Measurements from ENCODE around the gene HTT. TPM values are rescaled to one million over a fixed set of nuclear protein-coding genes. Genes with fewer than 3 reads are reported as not detected.

HTT gene
- total and polyA plus RNA-seq, 4 donors: 38.9 to 51.5 (median 40.9) TPM

DNA sequence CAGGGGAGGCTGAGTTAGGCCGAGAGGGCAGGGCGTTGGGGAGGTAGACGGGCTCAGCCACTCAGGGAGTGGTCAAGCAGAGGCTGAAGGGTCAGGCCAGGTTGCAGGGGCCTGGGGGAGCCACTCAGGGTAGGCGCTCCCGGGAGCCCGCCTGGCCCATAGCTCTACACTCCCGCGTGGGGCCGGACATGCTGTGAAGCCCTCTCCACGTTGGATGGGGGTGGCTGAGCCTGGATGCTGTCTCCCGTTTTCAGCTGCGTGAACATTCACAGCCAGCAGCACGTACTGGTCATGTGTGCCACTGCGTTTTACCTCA is 160.5 kb downstream of the HTT start:
- no peak for DNase-seq (ENCODE audit: low read depth in 4 of 6, low spot score in 6 of 6)
- Histone ChIP-seq H3K4me3 (ENCODE audit: low read depth, low read length) (no peak overlapping the region), H3K36me3 (ENCODE audit: control insufficient read depth, insufficient read depth, low read length) (peaks cover 98% of the 10 kb centered on the region), H3K27me3 (ENCODE audit: control insufficient read depth, insufficient read depth, low read length) (no peaks in the 10 kb centered on the region), H3K27ac (ENCODE audit: low read depth, low read length) (no peak overlapping the region), H3K4me1 (ENCODE audit: control insufficient read depth, insufficient read depth, low read length) (peaks cover 5% of the 10 kb centered on the region), H3K9me3 (ENCODE audit: control insufficient read depth, insufficient read depth, low read length) (no peaks in the 10 kb centered on the region)
- 97% methylated on average over 14 of the region's 14 CpGs for WGBS (ENCODE audit: insufficient coverage)

DNA sequence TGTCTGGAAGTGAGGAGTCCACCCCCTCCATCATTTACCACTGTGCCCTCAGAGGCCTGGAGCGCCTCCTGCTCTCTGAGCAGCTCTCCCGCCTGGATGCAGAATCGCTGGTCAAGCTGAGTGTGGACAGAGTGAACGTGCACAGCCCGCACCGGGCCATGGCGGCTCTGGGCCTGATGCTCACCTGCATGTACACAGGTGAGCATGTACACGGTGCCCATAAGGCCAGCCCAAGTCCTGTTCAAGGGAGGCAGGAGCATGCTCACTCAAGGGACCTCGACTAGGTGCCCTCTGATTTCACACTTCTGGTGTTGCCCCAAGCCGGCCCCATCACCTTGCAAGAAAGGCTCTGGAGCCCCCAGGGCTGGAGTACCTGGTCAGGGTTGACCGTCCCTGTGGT is 161.1 kb downstream of the HTT start:
- no peak overlapping the region for H3K27ac ChIP-seq (ENCODE audit: low read depth, low read length)
- no peak for DNase-seq (ENCODE audit: low read depth in 4 of 6, low spot score in 6 of 6)
- H3K36me3 ChIP-seq (ENCODE audit: control insufficient read depth, insufficient read depth, low read length): peaks cover 98% of the 10 kb centered on the region
- no peak overlapping the region for H3K4me3 ChIP-seq (ENCODE audit: low read depth, low read length)
- H3K27me3 ChIP-seq (ENCODE audit: control insufficient read depth, insufficient read depth, low read length): no peaks in the 10 kb centered on the region
- WGBS (ENCODE audit: insufficient coverage): 96% methylated on average over 11 of the region's 11 CpGs
- H3K9me3 ChIP-seq (ENCODE audit: control insufficient read depth, insufficient read depth, low read length): no peaks in the 10 kb centered on the region
- H3K4me1 ChIP-seq (ENCODE audit: control insufficient read depth, insufficient read depth, low read length): peaks cover 7% of the 10 kb centered on the region

DNA sequence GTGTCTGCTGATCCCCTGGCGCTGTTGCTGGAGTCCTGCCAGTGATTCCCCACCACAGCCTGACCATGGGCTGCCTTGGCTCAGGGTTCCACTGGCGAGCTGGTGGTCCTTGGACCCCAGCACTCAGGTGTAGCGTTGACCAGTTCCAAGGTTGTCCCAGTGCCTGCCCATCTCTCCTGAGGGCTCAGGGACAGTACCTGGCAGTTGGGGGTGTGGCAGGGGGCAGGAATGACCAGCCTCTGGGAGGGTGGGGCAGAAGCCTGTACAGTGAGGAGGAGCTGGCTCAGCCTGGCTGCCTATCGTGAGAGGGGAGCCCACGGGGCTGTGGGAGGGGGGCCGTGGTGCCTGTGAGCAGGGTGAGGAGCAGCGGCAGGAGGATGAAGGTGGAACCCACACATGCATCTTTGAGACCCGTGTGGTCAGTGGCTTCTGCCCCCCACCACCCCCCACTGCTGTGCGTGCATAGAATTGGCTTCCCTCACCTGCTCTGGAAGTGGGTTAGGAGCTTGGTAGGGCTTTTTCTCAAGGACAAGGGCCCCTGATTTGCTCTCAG is 161.9 kb downstream of the HTT start:
- WGBS (ENCODE audit: insufficient coverage): 77% methylated on average over 3 of the region's 9 CpGs
- H3K4me1 ChIP-seq (ENCODE audit: control insufficient read depth, insufficient read depth, low read length): peaks cover 14% of the 10 kb centered on the region
- H3K4me3 ChIP-seq (ENCODE audit: low read depth, low read length): no peak overlapping the region
- no peak overlapping the region for H3K27ac ChIP-seq (ENCODE audit: low read depth, low read length)
- no peak for DNase-seq (ENCODE audit: low read depth in 4 of 6, low spot score in 6 of 6)
- H3K27me3 ChIP-seq (ENCODE audit: control insufficient read depth, insufficient read depth, low read length): no peaks in the 10 kb centered on the region
- no peaks in the 10 kb centered on the region for H3K9me3 ChIP-seq (ENCODE audit: control insufficient read depth, insufficient read depth, low read length)
- peaks cover 98% of the 10 kb centered on the region for H3K36me3 ChIP-seq (ENCODE audit: control insufficient read depth, insufficient read depth, low read length)

DNA sequence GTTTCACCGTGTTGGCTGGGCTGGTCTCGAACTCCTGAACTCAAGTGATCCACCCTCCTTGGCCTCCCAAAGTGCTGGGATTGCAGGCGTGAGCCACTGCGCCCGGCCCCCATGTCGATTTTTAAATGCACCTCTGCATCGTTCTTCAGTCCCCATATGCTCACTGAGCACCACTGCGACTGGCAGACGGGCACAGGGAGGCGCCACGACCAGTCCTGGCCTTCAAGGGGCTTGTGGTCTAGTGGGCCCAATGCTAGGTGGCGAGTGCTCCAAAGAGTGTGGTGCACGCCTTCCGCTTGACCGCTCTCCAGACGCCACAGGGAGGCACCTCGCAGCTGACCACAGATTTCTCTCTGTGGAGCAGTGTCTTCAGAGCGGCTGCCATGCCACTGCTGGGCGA is 162.8 kb downstream of the HTT start:
- Histone ChIP-seq H3K27me3 (ENCODE audit: control insufficient read depth, insufficient read depth, low read length) (no peaks in the 10 kb centered on the region), H3K9me3 (ENCODE audit: control insufficient read depth, insufficient read depth, low read length) (no peaks in the 10 kb centered on the region), H3K4me1 (ENCODE audit: control insufficient read depth, insufficient read depth, low read length) (peaks cover 18% of the 10 kb centered on the region), H3K36me3 (ENCODE audit: control insufficient read depth, insufficient read depth, low read length) (peaks cover 98% of the 10 kb centered on the region), H3K27ac (ENCODE audit: low read depth, low read length) (no peak overlapping the region), H3K4me3 (ENCODE audit: low read depth, low read length) (no peak overlapping the region)
- DNase-seq (ENCODE audit: low read depth in 4 of 6, low spot score in 6 of 6): no peak
- 91% methylated on average over 17 of the region's 19 CpGs for WGBS (ENCODE audit: insufficient coverage)

DNA sequence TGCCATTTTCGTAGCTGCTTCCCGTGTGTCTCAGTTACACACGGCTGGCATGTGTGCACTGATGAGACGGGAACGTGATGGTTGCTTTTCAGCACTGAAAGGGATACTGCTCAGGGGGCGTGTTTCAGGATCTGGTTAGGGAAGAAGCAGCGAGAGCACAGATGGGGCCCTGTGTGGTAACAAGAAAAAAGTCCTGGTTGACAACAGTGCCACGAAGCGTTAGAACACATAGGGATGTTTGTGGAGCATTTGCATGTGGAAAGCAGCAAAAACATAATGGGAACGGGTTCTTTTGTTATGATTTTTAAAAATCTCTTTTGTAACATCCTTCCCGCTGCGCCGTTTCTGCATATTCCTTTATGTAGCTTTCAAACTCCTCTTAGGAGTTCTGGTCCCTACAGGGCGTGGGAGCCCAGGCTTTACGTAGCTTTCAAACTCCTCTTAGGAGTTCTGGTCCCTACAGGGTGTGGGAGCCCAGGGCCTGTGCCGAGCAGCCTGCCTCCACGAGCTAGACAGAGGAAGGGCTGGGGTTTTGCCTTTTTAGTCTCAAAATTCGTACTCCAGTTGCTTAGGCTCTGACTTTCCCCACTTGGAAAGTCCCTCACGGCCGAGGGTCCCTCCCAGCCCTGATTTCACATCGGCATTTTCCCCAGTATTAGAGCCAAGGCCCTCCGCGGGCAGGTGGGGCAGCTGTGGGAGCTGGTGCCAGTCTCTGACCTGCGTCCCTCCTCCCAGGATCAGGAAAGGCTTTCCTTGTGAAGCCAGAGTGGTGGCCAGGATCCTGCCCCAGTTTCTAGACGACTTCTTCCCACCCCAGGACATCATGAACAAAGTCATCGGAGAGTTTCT is 163.5 kb downstream of the HTT start:
- Histone ChIP-seq H3K4me1 (ENCODE audit: control insufficient read depth, insufficient read depth, low read length) (peaks cover 19% of the 10 kb centered on the region), H3K4me3 (ENCODE audit: low read depth, low read length) (no peak overlapping the region), H3K36me3 (ENCODE audit: control insufficient read depth, insufficient read depth, low read length) (peaks cover 94% of the 10 kb centered on the region), H3K27ac (ENCODE audit: low read depth, low read length) (no peak overlapping the region), H3K27me3 (ENCODE audit: control insufficient read depth, insufficient read depth, low read length) (no peaks in the 10 kb centered on the region), H3K9me3 (ENCODE audit: control insufficient read depth, insufficient read depth, low read length) (no peaks in the 10 kb centered on the region)
- WGBS (ENCODE audit: insufficient coverage): 75% methylated on average over 20 of the region's 26 CpGs
- no peak for DNase-seq (ENCODE audit: low read depth in 4 of 6, low spot score in 6 of 6)

DNA sequence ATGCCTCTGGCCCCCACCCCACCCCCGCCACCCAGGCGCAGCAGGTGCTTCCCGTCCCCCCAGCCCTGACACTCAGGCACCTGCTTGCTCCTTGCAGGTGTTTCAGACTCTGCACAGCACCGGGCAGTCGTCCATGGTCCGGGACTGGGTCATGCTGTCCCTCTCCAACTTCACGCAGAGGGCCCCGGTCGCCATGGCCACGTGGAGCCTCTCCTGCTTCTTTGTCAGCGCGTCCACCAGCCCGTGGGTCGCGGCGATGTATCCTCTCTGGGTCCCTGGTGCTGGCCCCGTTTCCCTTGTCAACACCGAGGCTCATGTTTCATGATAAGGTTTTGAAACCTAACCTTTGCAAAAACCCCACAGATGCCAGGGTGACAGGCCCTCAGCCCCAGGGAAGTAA is 164.2 kb downstream of the HTT start:
- H3K36me3 ChIP-seq (ENCODE audit: control insufficient read depth, insufficient read depth, low read length): peaks cover 94% of the 10 kb centered on the region
- no peak overlapping the region for H3K4me3 ChIP-seq (ENCODE audit: low read depth, low read length)
- DNase-seq (ENCODE audit: low read depth in 4 of 6, low spot score in 6 of 6): no peak
- no peaks in the 10 kb centered on the region for H3K27me3 ChIP-seq (ENCODE audit: control insufficient read depth, insufficient read depth, low read length)
- H3K4me1 ChIP-seq (ENCODE audit: control insufficient read depth, insufficient read depth, low read length): peaks cover 26% of the 10 kb centered on the region
- no peaks in the 10 kb centered on the region for H3K9me3 ChIP-seq (ENCODE audit: control insufficient read depth, insufficient read depth, low read length)
- 77% methylated on average over 17 of the region's 18 CpGs for WGBS (ENCODE audit: insufficient coverage)
- no peak overlapping the region for H3K27ac ChIP-seq (ENCODE audit: low read depth, low read length)

DNA sequence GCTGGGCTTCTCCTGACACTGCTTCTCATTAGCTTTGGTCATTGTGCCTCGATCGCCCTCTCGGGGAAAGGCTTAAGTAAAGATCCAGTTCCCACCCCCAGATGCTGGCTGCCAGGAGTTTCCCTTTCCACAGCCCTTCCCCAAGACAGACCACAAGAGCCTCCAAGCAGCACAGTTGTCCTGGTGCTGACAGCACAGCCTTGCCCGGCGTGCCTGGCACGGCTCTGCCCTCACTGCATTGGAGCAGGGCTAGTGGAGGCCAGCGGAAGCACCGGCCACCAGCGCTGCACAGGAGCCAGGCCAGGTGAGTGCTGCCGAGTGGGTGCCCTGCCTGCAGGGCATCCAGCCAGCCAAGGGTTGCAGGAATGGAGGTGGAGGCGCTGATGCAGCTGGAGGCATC is 164.8 kb downstream of the HTT start:
- no peaks in the 10 kb centered on the region for H3K9me3 ChIP-seq (ENCODE audit: control insufficient read depth, insufficient read depth, low read length)
- H3K27ac ChIP-seq (ENCODE audit: low read depth, low read length): no peak overlapping the region
- DNase-seq (ENCODE audit: low read depth in 4 of 6, low spot score in 6 of 6): no peak
- peaks cover 94% of the 10 kb centered on the region for H3K36me3 ChIP-seq (ENCODE audit: control insufficient read depth, insufficient read depth, low read length)
- peaks cover 26% of the 10 kb centered on the region for H3K4me1 ChIP-seq (ENCODE audit: control insufficient read depth, insufficient read depth, low read length)
- no peak overlapping the region for H3K4me3 ChIP-seq (ENCODE audit: low read depth, low read length)
- 91% methylated on average over 11 of the region's 11 CpGs for WGBS (ENCODE audit: insufficient coverage)
- no peaks in the 10 kb centered on the region for H3K27me3 ChIP-seq (ENCODE audit: control insufficient read depth, insufficient read depth, low read length)

DNA sequence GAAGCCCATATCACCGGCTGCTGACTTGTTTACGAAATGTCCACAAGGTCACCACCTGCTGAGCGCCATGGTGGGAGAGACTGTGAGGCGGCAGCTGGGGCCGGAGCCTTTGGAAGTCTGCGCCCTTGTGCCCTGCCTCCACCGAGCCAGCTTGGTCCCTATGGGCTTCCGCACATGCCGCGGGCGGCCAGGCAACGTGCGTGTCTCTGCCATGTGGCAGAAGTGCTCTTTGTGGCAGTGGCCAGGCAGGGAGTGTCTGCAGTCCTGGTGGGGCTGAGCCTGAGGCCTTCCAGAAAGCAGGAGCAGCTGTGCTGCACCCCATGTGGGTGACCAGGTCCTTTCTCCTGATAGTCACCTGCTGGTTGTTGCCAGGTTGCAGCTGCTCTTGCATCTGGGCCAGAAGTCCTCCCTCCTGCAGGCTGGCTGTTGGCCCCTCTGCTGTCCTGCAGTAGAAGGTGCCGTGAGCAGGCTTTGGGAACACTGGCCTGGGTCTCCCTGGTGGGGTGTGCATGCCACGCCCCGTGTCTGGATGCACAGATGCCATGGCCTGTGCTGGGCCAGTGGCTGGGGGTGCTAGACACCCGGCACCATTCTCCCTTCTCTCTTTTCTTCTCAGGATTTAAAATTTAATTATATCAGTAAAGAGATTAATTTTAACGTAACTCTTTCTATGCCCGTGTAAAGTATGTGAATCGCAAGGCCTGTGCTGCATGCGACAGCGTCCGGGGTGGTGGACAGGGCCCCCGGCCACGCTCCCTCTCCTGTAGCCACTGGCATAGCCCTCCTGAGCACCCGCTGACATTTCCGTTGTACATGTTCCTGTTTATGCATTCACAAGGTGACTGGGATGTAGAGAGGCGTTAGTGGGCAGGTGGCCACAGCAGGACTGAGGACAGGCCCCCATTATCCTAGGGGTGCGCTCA is 165.8 kb downstream of the HTT start:
- WGBS (ENCODE audit: insufficient coverage): 76% methylated on average over 23 of the region's 29 CpGs
- Histone ChIP-seq H3K36me3 (ENCODE audit: control insufficient read depth, insufficient read depth, low read length) (peaks cover 94% of the 10 kb centered on the region), H3K9me3 (ENCODE audit: control insufficient read depth, insufficient read depth, low read length) (no peaks in the 10 kb centered on the region), H3K27me3 (ENCODE audit: control insufficient read depth, insufficient read depth, low read length) (no peaks in the 10 kb centered on the region), H3K27ac (ENCODE audit: low read depth, low read length) (no peak overlapping the region), H3K4me1 (ENCODE audit: control insufficient read depth, insufficient read depth, low read length) (peaks cover 26% of the 10 kb centered on the region), H3K4me3 (ENCODE audit: low read depth, low read length) (no peak overlapping the region)
- DNase-seq (ENCODE audit: low read depth in 4 of 6, low spot score in 6 of 6): no peak

DNA sequence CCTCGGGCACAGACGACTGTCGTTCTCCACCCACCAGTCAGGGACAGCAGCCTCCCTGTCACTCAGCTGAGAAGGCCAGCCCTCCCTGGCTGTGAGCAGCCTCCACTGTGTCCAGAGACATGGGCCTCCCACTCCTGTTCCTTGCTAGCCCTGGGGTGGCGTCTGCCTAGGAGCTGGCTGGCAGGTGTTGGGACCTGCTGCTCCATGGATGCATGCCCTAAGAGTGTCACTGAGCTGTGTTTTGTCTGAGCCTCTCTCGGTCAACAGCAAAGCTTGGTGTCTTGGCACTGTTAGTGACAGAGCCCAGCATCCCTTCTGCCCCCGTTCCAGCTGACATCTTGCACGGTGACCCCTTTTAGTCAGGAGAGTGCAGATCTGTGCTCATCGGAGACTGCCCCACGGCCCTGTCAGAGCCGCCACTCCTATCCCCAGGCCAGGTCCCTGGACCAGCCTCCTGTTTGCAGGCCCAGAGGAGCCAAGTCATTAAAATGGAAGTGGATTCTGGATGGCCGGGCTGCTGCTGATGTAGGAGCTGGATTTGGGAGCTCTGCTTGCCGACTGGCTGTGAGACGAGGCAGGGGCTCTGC is 166.5 kb downstream of the HTT start:
- WGBS (ENCODE audit: insufficient coverage): 71% methylated on average over 13 of the region's 13 CpGs
- Histone ChIP-seq H3K4me3 (ENCODE audit: low read depth, low read length) (no peak overlapping the region), H3K27ac (ENCODE audit: low read depth, low read length) (peak overlapping the region; percentile 80), H3K9me3 (ENCODE audit: control insufficient read depth, insufficient read depth, low read length) (no peaks in the 10 kb centered on the region), H3K4me1 (ENCODE audit: control insufficient read depth, insufficient read depth, low read length) (peaks cover 27% of the 10 kb centered on the region), H3K36me3 (ENCODE audit: control insufficient read depth, insufficient read depth, low read length) (peaks cover 94% of the 10 kb centered on the region), H3K27me3 (ENCODE audit: control insufficient read depth, insufficient read depth, low read length) (no peaks in the 10 kb centered on the region)
- no peak for DNase-seq (ENCODE audit: low read depth in 4 of 6, low spot score in 6 of 6)
